ENCODE measurements around the gene ARHGAP28.
"Not testable (repeated sequence)": the region's sequence is repeated elsewhere in the genome, so short reads cannot be mapped to it uniquely, and the experiment has no call there.

Gene ARHGAP28

GRCh38 chr18:6921571-6921970, 192.1 kb downstream of the ARHGAP28 start:
- FAIRE-seq, result no peak
- DNase-seq (ENCODE audit: insufficient read length), result no peak
- TF ChIP-seq POLR2A (IDR thresholded peaks at IDR 0.05; ENCODE audit: low read depth, low read length) (no peak), TAF1 (IDR thresholded peaks at IDR 0.05; ENCODE audit: borderline replicate concordance, low read depth, low read length) (no peak), POLR2AphosphoS5 (IDR thresholded peaks at IDR 0.05; ENCODE audit: low read depth, low read length) (no peak)

GRCh38 chr18:6923220-6923619, 193.7 kb downstream of the ARHGAP28 start:
- FAIRE-seq, result no peak
- TF ChIP-seq POLR2AphosphoS5 (IDR thresholded peaks at IDR 0.05; ENCODE audit: low read depth, low read length) (no peak), POLR2A (IDR thresholded peaks at IDR 0.05; ENCODE audit: low read depth, low read length) (no peak)

GRCh38 chr18:6927153-6927552, 197.6 kb downstream of the ARHGAP28 start:
- no peak for TF ChIP-seq TAF1 (IDR thresholded peaks at IDR 0.05; ENCODE audit: borderline replicate concordance, low read depth, low read length)
- TF ChIP-seq POLR2AphosphoS5 (IDR thresholded peaks at IDR 0.05; ENCODE audit: low read depth, low read length), result no peak
- TF ChIP-seq POLR2A (IDR thresholded peaks at IDR 0.05; ENCODE audit: low read depth, low read length), result no peak
- DNase-seq (ENCODE audit: insufficient read length), result no peak
- FAIRE-seq, result no peak

More at GRCh38 chr18:6923220-6923619, 193.7 kb downstream of the ARHGAP28 start:
- DNase-seq (ENCODE audit: insufficient read length), result no peak

- TF ChIP-seq TAF1 (IDR thresholded peaks at IDR 0.05; ENCODE audit: borderline replicate concordance, low read depth, low read length) (no peak), POLR2A (IDR thresholded peaks at IDR 0.05; ENCODE audit: low read depth, low read length) (no peak), POLR2AphosphoS5 (IDR thresholded peaks at IDR 0.05; ENCODE audit: low read depth, low read length) (no peak)
- FAIRE-seq (no peak), DNase-seq (ENCODE audit: insufficient read length) (no peak)
Observed at GRCh38 chr18:6928359-6928758, 198.8 kb downstream of the ARHGAP28 start.

- FAIRE-seq, result no peak
- DNase-seq (ENCODE audit: insufficient read length), result no peak
- TF ChIP-seq POLR2AphosphoS5 (IDR thresholded peaks at IDR 0.05; ENCODE audit: low read depth, low read length), result no peak
- no peak for TF ChIP-seq TAF1 (IDR thresholded peaks at IDR 0.05; ENCODE audit: borderline replicate concordance, low read depth, low read length)
- no peak for TF ChIP-seq POLR2A (IDR thresholded peaks at IDR 0.05; ENCODE audit: low read depth, low read length)
Observed at GRCh38 chr18:6929370-6930102, 200.0 kb downstream of the ARHGAP28 start.

- no peak for TF ChIP-seq POLR2A (IDR thresholded peaks at IDR 0.05; ENCODE audit: low read depth, low read length)
- no peak for TF ChIP-seq POLR2AphosphoS5 (IDR thresholded peaks at IDR 0.05; ENCODE audit: low read depth, low read length)
- TF ChIP-seq TAF1 (IDR thresholded peaks at IDR 0.05; ENCODE audit: borderline replicate concordance, low read depth, low read length), result no peak
- DNase-seq (ENCODE audit: insufficient read length) (no peak), FAIRE-seq (no peak)
Observed at GRCh38 chr18:6934859-6935258, 205.3 kb downstream of the ARHGAP28 start.

GRCh38 chr18:6938003-6938402, 208.5 kb downstream of the ARHGAP28 start:
- FAIRE-seq, result no peak
- TF ChIP-seq TAF1 (IDR thresholded peaks at IDR 0.05; ENCODE audit: borderline replicate concordance, low read depth, low read length) (no peak), POLR2A (IDR thresholded peaks at IDR 0.05; ENCODE audit: low read depth, low read length) (no peak), POLR2AphosphoS5 (IDR thresholded peaks at IDR 0.05; ENCODE audit: low read depth, low read length) (no peak)
- DNase-seq (ENCODE audit: insufficient read length), result no peak

GRCh38 chr18:6938403-6938802, 208.9 kb downstream of the ARHGAP28 start:
- FAIRE-seq; DNase-seq (ENCODE audit: insufficient read length): not testable (repeated sequence)

GRCh38 chr18:6939972-6940371, 210.5 kb downstream of the ARHGAP28 start:
- FAIRE-seq (no peak), DNase-seq (ENCODE audit: insufficient read length) (no peak)
- TF ChIP-seq POLR2A (IDR thresholded peaks at IDR 0.05; ENCODE audit: low read depth, low read length) (no peak), TAF1 (IDR thresholded peaks at IDR 0.05; ENCODE audit: borderline replicate concordance, low read depth, low read length) (no peak)

GRCh38 chr18:6940451-6940850, 210.9 kb downstream of the ARHGAP28 start:
- FAIRE-seq (no peak), DNase-seq (ENCODE audit: insufficient read length) (no peak)
- TF ChIP-seq POLR2AphosphoS5 (IDR thresholded peaks at IDR 0.05; ENCODE audit: low read depth, low read length) (no peak), TAF1 (IDR thresholded peaks at IDR 0.05; ENCODE audit: borderline replicate concordance, low read depth, low read length) (no peak), POLR2A (IDR thresholded peaks at IDR 0.05; ENCODE audit: low read depth, low read length) (no peak)

- DNase-seq (ENCODE audit: insufficient read length), result no peak
- no peak for TF ChIP-seq POLR2A (IDR thresholded peaks at IDR 0.05; ENCODE audit: low read depth, low read length)
- TF ChIP-seq TAF1 (IDR thresholded peaks at IDR 0.05; ENCODE audit: borderline replicate concordance, low read depth, low read length), result no peak
- no peak for TF ChIP-seq POLR2AphosphoS5 (IDR thresholded peaks at IDR 0.05; ENCODE audit: low read depth, low read length)
- no peak for FAIRE-seq
Observed at GRCh38 chr18:6941996-6942395, 212.5 kb downstream of the ARHGAP28 start.

GRCh38 chr18:6942742-6943141, 213.2 kb downstream of the ARHGAP28 start:
- DNase-seq (ENCODE audit: insufficient read length), result no peak
- TF ChIP-seq TAF1 (IDR thresholded peaks at IDR 0.05; ENCODE audit: borderline replicate concordance, low read depth, low read length) (no peak), POLR2AphosphoS5 (IDR thresholded peaks at IDR 0.05; ENCODE audit: low read depth, low read length) (no peak), POLR2A (IDR thresholded peaks at IDR 0.05; ENCODE audit: low read depth, low read length) (no peak)
- no peak for FAIRE-seq

- DNase-seq (ENCODE audit: insufficient read length) (no peak), FAIRE-seq (no peak)
- TF ChIP-seq POLR2AphosphoS5 (IDR thresholded peaks at IDR 0.05; ENCODE audit: low read depth, low read length), result no peak
- TF ChIP-seq TAF1 (IDR thresholded peaks at IDR 0.05; ENCODE audit: borderline replicate concordance, low read depth, low read length), result no peak
- TF ChIP-seq POLR2A (IDR thresholded peaks at IDR 0.05; ENCODE audit: low read depth, low read length), result no peak
Observed at GRCh38 chr18:6943143-6943542, 213.6 kb downstream of the ARHGAP28 start.

Measured in GM12892 (cell line).